ENCODE results near the gene VPS25. TPM values are rescaled to one million over a fixed set of nuclear protein-coding genes. Genes with fewer than 3 reads are reported as not detected.
A peak's percentile ranks its signal among the peaks of the same experiment; 100 is the strongest.
"Not testable (repeated sequence)": the region's sequence is repeated elsewhere in the genome, so short reads cannot be mapped to it uniquely, and the experiment has no call there.

VPS25 gene
- total and polyA plus RNA-seq, 8 donors, result 4.1 to 79.6 (median 46.5) TPM

- Histone ChIP-seq H3K9me3 (no peaks in the 10 kb centered on the region), H3K27me3 (no peaks in the 10 kb centered on the region), H3K36me3 (peaks cover 0 to 11% (median 4%) of the 10 kb centered on the region in 4 donors), H3K27ac (peak overlapping the region in 1 of 5 donors; percentile 3), H3K4me1 (peaks cover 11 to 46% (median 39%) of the 10 kb centered on the region in 4 donors), H3K4me3 (no peak overlapping the region)
- no peak for DNase-seq
- intact Hi-C loops (cut with DNase I; ENCODE audit: low total_unique reads), result no loop called here
- TF ChIP-seq POLR2AphosphoS5 (IDR thresholded peaks at IDR 0.05), result no peak
- TF ChIP-seq, protein P1, sequence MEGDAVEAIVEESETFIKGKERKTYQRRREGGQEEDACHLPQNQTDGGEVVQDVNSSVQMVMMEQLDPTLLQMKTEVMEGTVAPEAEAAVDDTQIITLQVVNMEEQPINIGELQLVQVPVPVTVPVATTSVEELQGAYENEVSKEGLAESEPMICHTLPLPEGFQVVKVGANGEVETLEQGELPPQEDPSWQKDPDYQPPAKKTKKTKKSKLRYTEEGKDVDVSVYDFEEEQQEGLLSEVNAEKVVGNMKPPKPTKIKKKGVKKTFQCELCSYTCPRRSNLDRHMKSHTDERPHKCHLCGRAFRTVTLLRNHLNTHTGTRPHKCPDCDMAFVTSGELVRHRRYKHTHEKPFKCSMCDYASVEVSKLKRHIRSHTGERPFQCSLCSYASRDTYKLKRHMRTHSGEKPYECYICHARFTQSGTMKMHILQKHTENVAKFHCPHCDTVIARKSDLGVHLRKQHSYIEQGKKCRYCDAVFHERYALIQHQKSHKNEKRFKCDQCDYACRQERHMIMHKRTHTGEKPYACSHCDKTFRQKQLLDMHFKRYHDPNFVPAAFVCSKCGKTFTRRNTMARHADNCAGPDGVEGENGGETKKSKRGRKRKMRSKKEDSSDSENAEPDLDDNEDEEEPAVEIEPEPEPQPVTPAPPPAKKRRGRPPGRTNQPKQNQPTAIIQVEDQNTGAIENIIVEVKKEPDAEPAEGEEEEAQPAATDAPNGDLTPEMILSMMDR (IDR thresholded peaks at IDR 0.05), result no peak
- no peak for TF ChIP-seq EP300 (IDR thresholded peaks at IDR 0.05)
- WGBS, 5 donors, result 21 to 52% (median 34%) methylated on average over 1 of the region's 1 CpG
These were observed 32.5 kb upstream of the VPS25 start for GRCh38 chr17:42740699-42741098.

DNA sequence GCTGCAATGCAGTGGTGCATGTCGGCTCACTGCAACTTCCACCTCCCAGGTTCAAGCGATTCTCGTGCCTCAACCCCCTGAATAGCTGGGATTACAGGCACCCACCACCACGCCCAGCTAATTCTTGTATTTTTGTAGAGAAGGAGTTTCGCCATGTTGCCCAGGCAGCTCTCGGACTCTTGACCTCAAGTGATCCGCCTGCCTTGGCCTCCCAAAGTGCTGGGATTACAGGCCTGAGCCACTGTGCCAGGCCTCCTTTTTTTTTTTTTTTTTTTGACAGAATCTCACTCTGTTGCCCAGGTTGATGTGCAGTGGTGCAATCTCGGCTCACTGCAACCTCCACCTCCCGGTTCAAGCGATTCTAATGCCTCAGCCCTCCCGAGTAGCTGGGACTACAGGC, 30.3 kb upstream of the VPS25 start:
- DNase-seq; intact Hi-C loops (cut with DNase I; ENCODE audit: low total_unique reads); H3K4me3 ChIP-seq; H3K27me3 ChIP-seq; H3K9me3 ChIP-seq; H3K36me3 ChIP-seq: not testable (repeated sequence)
- WGBS, 5 donors, result 92 to 96% (median 95%) methylated on average over 11 of the region's 11 CpGs
- peak overlapping the region in 1 of 5 donors; percentile 97 for H3K27ac ChIP-seq
- peaks cover 11 to 41% (median 38%) of the 10 kb centered on the region in 4 donors for H3K4me1 ChIP-seq

- Histone ChIP-seq H3K4me1 (peaks cover 11 to 50% (median 42%) of the 10 kb centered on the region in 4 donors), H3K27ac (peak overlapping the region; percentile 94 to 97 (median 96)), H3K27me3 (no peaks in the 10 kb centered on the region), H3K36me3 (peaks cover 0 to 6% (median 2%) of the 10 kb centered on the region in 4 donors), H3K4me3 (peak overlapping the region; percentile 57 to 86 (median 73)), H3K9me3 (no peaks in the 10 kb centered on the region)
- DNase-seq, result no peak
- intact Hi-C loops (cut with DNase I; ENCODE audit: low total_unique reads), result no loop called here
- 31 to 44% (median 33%) methylated on average over 10 of the region's 10 CpGs for WGBS, 5 donors
- TF ChIP-seq POLR2AphosphoS5 (IDR thresholded peaks at IDR 0.05), result no peak
- TF ChIP-seq, protein P1 (IDR thresholded peaks at IDR 0.05), result peak in 1 of 7 experiments; percentile 11
These were observed 29.5 kb upstream of the VPS25 start for GRCh38 chr17:42743595-42744282.

- DNase-seq, result peak; percentile 76 to 86
- Histone ChIP-seq H3K36me3 (peaks cover 0 to 6% (median 2%) of the 10 kb centered on the region in 4 donors), H3K4me3 (peak overlapping the region; percentile 57 to 86 (median 73)), H3K4me1 (peaks cover 11 to 56% (median 47%) of the 10 kb centered on the region in 4 donors), H3K27ac (peak overlapping the region; percentile 94 to 97 (median 96)), H3K27me3 (no peaks in the 10 kb centered on the region), H3K9me3 (no peaks in the 10 kb centered on the region)
- TF ChIP-seq POLR2A (IDR thresholded peaks at IDR 0.05) (no peak), POLR2AphosphoS5 (IDR thresholded peaks at IDR 0.05) (no peak), EP300 (IDR thresholded peaks at IDR 0.05) (no peak)
- TF ChIP-seq, protein P1 (IDR thresholded peaks at IDR 0.05), result no peak
- intact Hi-C loops (cut with DNase I; ENCODE audit: low total_unique reads), result no loop called here
- 1 to 4% (median 1%) methylated on average over 28 to 32 of the region's 32 CpGs for WGBS, 5 donors
These were observed 28.9 kb upstream of the VPS25 start for GRCh38 chr17:42744283-42744805.
